SU-DHL-6 (cell line): ENCODE data around the gene PRDM16.

Experiments used
- H2AFZ ChIP-seq: fragments of 200-600 bp; sonication (generic); 2 replicates; pipeline ENCODE4 v1.6.1; 2014; ENCODE audit warnings: low read depth, mild to moderate bottlenecking, moderate library complexity, mixed read lengths, antibody characterized with exemption, low read length; ENCODE audit not compliant: severe bottlenecking
- H3F3A ChIP-seq: fragments of 200-600 bp; shearing (Covaris generic); 2 replicates; pipeline ENCODE4 v1.6.0; 2016; ENCODE audit warnings: antibody characterized with exemption, mild to moderate bottlenecking; ENCODE audit not compliant: insufficient read depth
- H3K27ac ChIP-seq: fragments of 200-600 bp; sonication (generic); 2 replicates; pipeline ENCODE4 v1.5.1; 2016; ENCODE audit warnings: low read depth, mild to moderate bottlenecking, low read length, moderate library complexity, mixed read lengths
- H3K27me3 ChIP-seq: fragments of 200-600 bp; sonication (generic), shearing (Covaris generic); 2 replicates; pipeline ENCODE4 v1.6.0; 2014; ENCODE audit warnings: mild to moderate bottlenecking, low read length
- H3K36me3 ChIP-seq: fragments of 200-600 bp; sonication (generic); 2 replicates; pipeline ENCODE4 v1.6.1; 2014; ENCODE audit warnings: mild to moderate bottlenecking, low read length, mixed read lengths
- H3K4me2 ChIP-seq: fragments of 300-600, 200-600 bp; shearing (Covaris generic), sonication (generic); 2 replicates; pipeline ENCODE4 v1.6.0; 2014; ENCODE audit warnings: low read length, low read depth, mild to moderate bottlenecking; ENCODE audit not compliant: poor library complexity, severe bottlenecking
- H3K4me3 ChIP-seq: fragments of 200-600 bp; sonication (generic); 2 replicates; pipeline ENCODE4 v1.5.1; 2014; ENCODE audit warnings: antibody characterized with exemption, low read length, mild to moderate bottlenecking, mixed read lengths; ENCODE audit not compliant: insufficient read depth, poor library complexity, severe bottlenecking
- H3K79me2 ChIP-seq: fragments of 200-600 bp; sonication (generic); 2 replicates; pipeline ENCODE4 v1.6.1; 2014; ENCODE audit warnings: mild to moderate bottlenecking, low read length, moderate library complexity; ENCODE audit not compliant: insufficient read depth
- H3K9ac ChIP-seq: fragments of 200-600 bp; sonication (generic); 2 replicates; pipeline ENCODE4 v1.7.0; 2014; ENCODE audit warnings: mild to moderate bottlenecking, low read length
- H3K9me2 ChIP-seq: fragments of 200-600 bp; sonication (generic); replicated peaks from 2 replicates; pipeline ENCODE4 v1.6.1; 2014; ENCODE audit warnings: low read length; ENCODE audit not compliant: insufficient read depth
- H3K9me3 ChIP-seq: fragments of 200-600 bp; sonication (generic); 2 replicates; pipeline ENCODE4 v1.6.1; 2014; ENCODE audit warnings: low read length, mixed read lengths; ENCODE audit not compliant: insufficient read depth
- H4K20me1 ChIP-seq: fragments of 200-600 bp; sonication (generic); 2 replicates; pipeline ENCODE4 v1.6.1; 2014; ENCODE audit warnings: low read depth, mild to moderate bottlenecking, antibody characterized with exemption, low read length, moderate library complexity, mixed read lengths
- EZH2phosphoT487 ChIP-seq: fragments of 200-600 bp; sonication (generic), shearing (Covaris generic); conservative IDR thresholded peaks from 2 replicates; pipeline ENCODE4 v1.6.1; 2018; ENCODE audit warnings: mild to moderate bottlenecking, antibody characterized with exemption, low read length, moderate library complexity, mixed read lengths
- TF ChIP-seq, protein P1 (sequence below): fragments of 200-600 bp; sonication (generic); IDR thresholded peaks from one replicate; pipeline ENCODE4 v1.5.1; 2017; ENCODE audit warnings: antibody characterized with exemption, mild to moderate bottlenecking, low read length, moderate library complexity; ENCODE audit not compliant: insufficient read depth, poor library complexity, severe bottlenecking

The PRDM16 gene

DNA sequence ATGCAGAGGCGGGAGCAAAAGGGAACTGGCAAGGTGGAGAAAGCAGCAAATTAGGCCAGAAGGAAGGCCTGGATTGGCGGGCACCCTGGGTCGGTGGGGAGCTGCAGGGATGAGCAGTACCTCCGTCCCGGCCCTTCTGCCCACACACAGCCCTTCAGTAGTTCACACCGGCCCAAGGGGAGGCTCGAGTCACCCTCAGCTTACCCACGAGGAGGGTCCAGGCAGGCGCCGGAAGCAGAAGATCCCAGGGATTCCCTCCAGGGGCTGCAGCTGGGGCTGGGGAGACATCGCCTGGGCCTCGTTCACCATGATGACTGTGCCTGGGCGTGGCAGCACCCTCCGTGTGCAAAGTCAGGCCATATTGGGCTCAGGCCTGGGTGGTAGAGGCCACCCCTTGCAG is 190.0 kb downstream of the PRDM16 start:
- Histone ChIP-seq H2AFZ (no peak overlapping the region), H3F3A (no peaks in the 10 kb centered on the region), H3K27ac (no peak overlapping the region), H3K27me3 (no peaks in the 10 kb centered on the region), H3K9me2 (no peaks in the 10 kb centered on the region), H3K4me3 (no peak overlapping the region), H3K9me3 (no peaks in the 10 kb centered on the region), H3K4me2 (no peak overlapping the region), H3K36me3 (no peaks in the 10 kb centered on the region), H3K79me2 (no peaks in the 10 kb centered on the region), H4K20me1 (no peaks in the 10 kb centered on the region), H3K9ac (no peak overlapping the region)
- no peak for TF ChIP-seq EZH2phosphoT487
- TF ChIP-seq, protein P1, sequence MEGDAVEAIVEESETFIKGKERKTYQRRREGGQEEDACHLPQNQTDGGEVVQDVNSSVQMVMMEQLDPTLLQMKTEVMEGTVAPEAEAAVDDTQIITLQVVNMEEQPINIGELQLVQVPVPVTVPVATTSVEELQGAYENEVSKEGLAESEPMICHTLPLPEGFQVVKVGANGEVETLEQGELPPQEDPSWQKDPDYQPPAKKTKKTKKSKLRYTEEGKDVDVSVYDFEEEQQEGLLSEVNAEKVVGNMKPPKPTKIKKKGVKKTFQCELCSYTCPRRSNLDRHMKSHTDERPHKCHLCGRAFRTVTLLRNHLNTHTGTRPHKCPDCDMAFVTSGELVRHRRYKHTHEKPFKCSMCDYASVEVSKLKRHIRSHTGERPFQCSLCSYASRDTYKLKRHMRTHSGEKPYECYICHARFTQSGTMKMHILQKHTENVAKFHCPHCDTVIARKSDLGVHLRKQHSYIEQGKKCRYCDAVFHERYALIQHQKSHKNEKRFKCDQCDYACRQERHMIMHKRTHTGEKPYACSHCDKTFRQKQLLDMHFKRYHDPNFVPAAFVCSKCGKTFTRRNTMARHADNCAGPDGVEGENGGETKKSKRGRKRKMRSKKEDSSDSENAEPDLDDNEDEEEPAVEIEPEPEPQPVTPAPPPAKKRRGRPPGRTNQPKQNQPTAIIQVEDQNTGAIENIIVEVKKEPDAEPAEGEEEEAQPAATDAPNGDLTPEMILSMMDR, result no peak

GRCh38 chr1:3261007-3261968 is 192.3 kb downstream of the PRDM16 start:
- Histone ChIP-seq H3K4me2 (no peak overlapping the region), H3K9ac (no peak overlapping the region), H4K20me1 (no peaks in the 10 kb centered on the region), H3K9me3 (no peaks in the 10 kb centered on the region), H3K79me2 (no peaks in the 10 kb centered on the region), H3K36me3 (no peaks in the 10 kb centered on the region), H3F3A (no peaks in the 10 kb centered on the region), H3K27ac (no peak overlapping the region), H2AFZ (no peak overlapping the region), H3K4me3 (no peak overlapping the region), H3K9me2 (no peaks in the 10 kb centered on the region), H3K27me3 (no peaks in the 10 kb centered on the region)
- no peak for TF ChIP-seq EZH2phosphoT487
- TF ChIP-seq, protein P1, result no peak

DNA sequence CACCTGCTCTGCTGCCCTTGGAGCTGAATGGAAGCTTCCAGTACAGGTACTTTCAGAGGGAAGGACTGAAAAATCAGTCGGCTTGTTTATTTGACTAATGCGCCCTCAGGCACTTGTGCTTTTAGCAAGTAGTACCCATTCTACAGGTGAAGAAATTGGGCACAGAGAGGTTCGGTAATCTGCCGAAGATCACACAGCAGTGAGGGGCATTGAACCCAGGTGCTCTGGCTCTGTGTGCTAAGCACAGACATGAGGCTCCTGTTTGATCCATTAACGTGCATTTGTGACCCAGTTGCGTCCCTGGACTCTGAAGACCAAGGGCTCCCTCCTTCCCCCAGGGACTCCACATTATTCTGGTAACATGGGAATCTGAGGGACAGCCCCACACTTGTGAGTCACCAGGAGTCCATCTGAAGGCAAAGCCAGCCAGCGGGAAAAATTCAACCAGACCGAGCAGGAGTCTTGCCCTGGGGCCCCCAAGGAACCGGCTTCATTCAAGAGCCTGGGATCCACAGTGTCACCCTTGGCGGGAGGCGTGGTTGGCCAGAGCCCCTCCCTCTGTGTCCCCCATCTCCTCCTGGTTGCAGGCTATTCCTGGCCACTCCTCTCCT is 193.1 kb downstream of the PRDM16 start:
- Histone ChIP-seq H3K27me3 (no peaks in the 10 kb centered on the region), H3K9me2 (no peaks in the 10 kb centered on the region), H3F3A (no peaks in the 10 kb centered on the region), H3K4me3 (no peak overlapping the region), H3K9ac (no peak overlapping the region), H4K20me1 (no peaks in the 10 kb centered on the region), H3K9me3 (no peaks in the 10 kb centered on the region), H2AFZ (no peak overlapping the region), H3K4me2 (no peak overlapping the region), H3K36me3 (no peaks in the 10 kb centered on the region), H3K27ac (no peak overlapping the region), H3K79me2 (no peaks in the 10 kb centered on the region)
- TF ChIP-seq, protein P1, result no peak
- TF ChIP-seq EZH2phosphoT487, result no peak
